ENCODE data around the gene ITPRIPL2.
A peak's percentile ranks its signal among the peaks of the same experiment; 100 is the strongest.

ITPRIPL2 gene

GRCh38 chr16:19168371-19169081, 54.8 kb downstream of the ITPRIPL2 start:
- DNase-seq (ENCODE audit: low read depth): no peak
- peak overlapping the region; percentile 30 for H3K4me3 ChIP-seq (ENCODE audit: low read length)
- TF ChIP-seq CTCF (IDR thresholded peaks at IDR 0.05; ENCODE audit: insufficient read depth, low read depth, low read length, missing control alignments): no peak

GRCh38 chr16:19169082-19169639, 55.4 kb downstream of the ITPRIPL2 start:
- no peak for DNase-seq (ENCODE audit: low read depth)
- no peak for TF ChIP-seq CTCF (IDR thresholded peaks at IDR 0.05; ENCODE audit: insufficient read depth, low read depth, low read length, missing control alignments)
- no peak overlapping the region for H3K4me3 ChIP-seq (ENCODE audit: low read length)

GRCh38 chr16:19170043-19170655, 56.4 kb downstream of the ITPRIPL2 start:
- no peak overlapping the region for H3K4me3 ChIP-seq (ENCODE audit: low read length)
- TF ChIP-seq CTCF (IDR thresholded peaks at IDR 0.05; ENCODE audit: insufficient read depth, low read depth, low read length, missing control alignments): no peak
- no peak for DNase-seq (ENCODE audit: low read depth)

Measured in epithelial cell of esophagus (primary cell).